ENCODE data around the gene TCL1B. TPM values are rescaled to one million over a fixed set of nuclear protein-coding genes. Genes with fewer than 3 reads are reported as not detected.

TCL1B gene
- total and polyA plus RNA-seq, 2 of the 13 experiments (the other 11 are each of a cell fraction or from before 2014, with no cell fraction given): not detected

DNA sequence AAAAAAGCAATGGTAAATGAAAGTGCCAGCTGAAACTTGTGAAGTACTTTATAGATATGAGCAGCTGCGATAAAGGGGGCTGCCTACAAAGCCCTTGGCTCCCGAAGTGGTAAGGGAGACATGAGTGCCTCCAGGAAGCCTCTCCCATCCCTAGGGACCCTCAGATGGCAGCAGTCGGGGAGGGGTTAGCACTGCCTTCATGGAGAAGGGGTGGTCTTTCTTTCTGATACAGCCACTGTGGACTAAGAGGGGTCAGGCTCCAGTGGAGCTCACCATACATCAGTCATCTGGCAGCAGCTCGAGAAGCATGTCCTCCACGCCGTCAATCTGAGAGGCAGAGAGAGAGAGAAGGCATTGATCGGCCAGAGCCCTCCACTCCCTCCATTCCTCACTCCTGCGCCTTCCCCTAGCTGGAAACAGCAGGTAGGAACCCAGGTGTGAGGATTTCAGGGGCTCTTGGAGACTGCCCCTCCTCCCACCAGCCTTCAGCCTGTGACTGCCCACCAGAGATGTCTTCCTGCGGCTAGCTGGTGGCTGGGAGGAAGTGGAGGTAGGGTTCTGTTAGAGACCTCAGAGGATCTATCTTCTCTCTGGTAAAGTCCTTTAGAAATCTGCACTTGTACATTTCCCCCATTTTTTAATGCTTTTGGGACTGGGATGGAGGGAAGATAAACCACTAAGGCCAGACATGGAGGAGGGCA lies 25.4 kb downstream of the TCL1B start:
- Histone ChIP-seq H3K27ac (ENCODE audit: extremely low read length, insufficient read depth, low read length) (no peak overlapping the region), H4K20me1 (ENCODE audit: insufficient read depth, low read length) (no peaks in the 10 kb centered on the region), H3K36me3 (replicated peaks in 1 of 2; ENCODE audit: control insufficient read depth in 1 of 2, insufficient read depth in 2 of 2, low read length in 2 of 2) (no peaks in the 10 kb centered on the region), H2AFZ (ENCODE audit: low read length) (no peak overlapping the region), H3K4me1 (ENCODE audit: insufficient read depth, low read length) (no peaks in the 10 kb centered on the region), H3K9me3 (ENCODE audit: low read length) (no peaks in the 10 kb centered on the region), H3K4me2 (ENCODE audit: low read depth, low read length) (no peak overlapping the region), H3K27me3 (ENCODE audit: control insufficient read depth in 1 of 2, insufficient read depth in 2 of 2, low read length in 2 of 2) (peaks cover 9 to 51% of the 10 kb centered on the region in 2 experiments), H3K9ac (ENCODE audit: insufficient read depth, low read depth, low read length) (no peak overlapping the region), H3K4me3 (replicated peaks in 1 of 3; ENCODE audit: insufficient read depth in 1 of 3, low read depth in 2 of 3, low read length in 3 of 3) (no peak overlapping the region), H3K79me2 (ENCODE audit: insufficient read depth, low read length) (no peaks in the 10 kb centered on the region)
- 45% methylated on average over 4 of the region's 9 CpGs for WGBS (ENCODE audit: low lambda C conversion rate)
- intact Hi-C loops (cut with micrococcal nuclease; ENCODE audit: unreplicated experiment) (no loop called here), in situ Hi-C loops (cut with HindIII; ENCODE audit: extremely low pct_ligation_motif_present, low pct_unique_long_range_greater_than_20kb) (no loop called here)
- FAIRE-seq (no peak), DNase-seq (ENCODE audit: low spot score) (no peak), ATAC-seq (no peak)
- TF ChIP-seq ZNF44 (CRISPR knock-in tag; IDR thresholded peaks at IDR 0.05) (no peak), PAWR (CRISPR knock-in tag; IDR thresholded peaks at IDR 0.05; ENCODE audit: borderline replicate concordance) (no peak), ZNF550 (CRISPR knock-in tag; IDR thresholded peaks at IDR 0.05; ENCODE audit: borderline replicate concordance) (no peak), NCOR1 (IDR thresholded peaks at IDR 0.05; ENCODE audit: borderline replicate concordance, low read length) (no peak), RARA (CRISPR knock-in tag; IDR thresholded peaks at IDR 0.05) (no peak), ZFP90 (CRISPR knock-in tag; IDR thresholded peaks at IDR 0.05; ENCODE audit: borderline replicate concordance) (no peak), ATM (IDR thresholded peaks at IDR 0.05; ENCODE audit: borderline replicate concordance) (no peak), NKX3-1 (CRISPR knock-in tag; IDR thresholded peaks at IDR 0.05) (no peak), U2AF1 (optimal IDR thresholded peaks at IDR 0.05; ENCODE audit: low read depth, low read length) (no peak)
- TF ChIP-seq, protein P1, sequence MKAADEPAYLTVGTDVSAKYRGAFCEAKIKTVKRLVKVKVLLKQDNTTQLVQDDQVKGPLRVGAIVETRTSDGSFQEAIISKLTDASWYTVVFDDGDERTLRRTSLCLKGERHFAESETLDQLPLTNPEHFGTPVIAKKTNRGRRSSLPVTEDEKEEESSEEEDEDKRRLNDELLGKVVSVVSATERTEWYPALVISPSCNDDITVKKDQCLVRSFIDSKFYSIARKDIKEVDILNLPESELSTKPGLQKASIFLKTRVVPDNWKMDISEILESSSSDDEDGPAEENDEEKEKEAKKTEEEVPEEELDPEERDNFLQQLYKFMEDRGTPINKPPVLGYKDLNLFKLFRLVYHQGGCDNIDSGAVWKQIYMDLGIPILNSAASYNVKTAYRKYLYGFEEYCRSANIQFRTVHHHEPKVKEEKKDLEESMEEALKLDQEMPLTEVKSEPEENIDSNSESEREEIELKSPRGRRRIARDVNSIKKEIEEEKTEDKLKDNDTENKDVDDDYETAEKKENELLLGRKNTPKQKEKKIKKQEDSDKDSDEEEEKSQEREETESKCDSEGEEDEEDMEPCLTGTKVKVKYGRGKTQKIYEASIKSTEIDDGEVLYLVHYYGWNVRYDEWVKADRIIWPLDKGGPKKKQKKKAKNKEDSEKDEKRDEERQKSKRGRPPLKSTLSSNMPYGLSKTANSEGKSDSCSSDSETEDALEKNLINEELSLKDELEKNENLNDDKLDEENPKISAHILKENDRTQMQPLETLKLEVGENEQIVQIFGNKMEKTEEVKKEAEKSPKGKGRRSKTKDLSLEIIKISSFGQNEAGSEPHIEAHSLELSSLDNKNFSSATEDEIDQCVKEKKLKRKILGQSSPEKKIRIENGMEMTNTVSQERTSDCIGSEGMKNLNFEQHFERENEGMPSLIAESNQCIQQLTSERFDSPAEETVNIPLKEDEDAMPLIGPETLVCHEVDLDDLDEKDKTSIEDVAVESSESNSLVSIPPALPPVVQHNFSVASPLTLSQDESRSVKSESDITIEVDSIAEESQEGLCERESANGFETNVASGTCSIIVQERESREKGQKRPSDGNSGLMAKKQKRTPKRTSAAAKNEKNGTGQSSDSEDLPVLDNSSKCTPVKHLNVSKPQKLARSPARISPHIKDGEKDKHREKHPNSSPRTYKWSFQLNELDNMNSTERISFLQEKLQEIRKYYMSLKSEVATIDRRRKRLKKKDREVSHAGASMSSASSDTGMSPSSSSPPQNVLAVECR (CRISPR knock-in tag; IDR thresholded peaks at IDR 0.05; ENCODE audit: borderline replicate concordance): no peak
- TF ChIP-seq, protein P2, sequence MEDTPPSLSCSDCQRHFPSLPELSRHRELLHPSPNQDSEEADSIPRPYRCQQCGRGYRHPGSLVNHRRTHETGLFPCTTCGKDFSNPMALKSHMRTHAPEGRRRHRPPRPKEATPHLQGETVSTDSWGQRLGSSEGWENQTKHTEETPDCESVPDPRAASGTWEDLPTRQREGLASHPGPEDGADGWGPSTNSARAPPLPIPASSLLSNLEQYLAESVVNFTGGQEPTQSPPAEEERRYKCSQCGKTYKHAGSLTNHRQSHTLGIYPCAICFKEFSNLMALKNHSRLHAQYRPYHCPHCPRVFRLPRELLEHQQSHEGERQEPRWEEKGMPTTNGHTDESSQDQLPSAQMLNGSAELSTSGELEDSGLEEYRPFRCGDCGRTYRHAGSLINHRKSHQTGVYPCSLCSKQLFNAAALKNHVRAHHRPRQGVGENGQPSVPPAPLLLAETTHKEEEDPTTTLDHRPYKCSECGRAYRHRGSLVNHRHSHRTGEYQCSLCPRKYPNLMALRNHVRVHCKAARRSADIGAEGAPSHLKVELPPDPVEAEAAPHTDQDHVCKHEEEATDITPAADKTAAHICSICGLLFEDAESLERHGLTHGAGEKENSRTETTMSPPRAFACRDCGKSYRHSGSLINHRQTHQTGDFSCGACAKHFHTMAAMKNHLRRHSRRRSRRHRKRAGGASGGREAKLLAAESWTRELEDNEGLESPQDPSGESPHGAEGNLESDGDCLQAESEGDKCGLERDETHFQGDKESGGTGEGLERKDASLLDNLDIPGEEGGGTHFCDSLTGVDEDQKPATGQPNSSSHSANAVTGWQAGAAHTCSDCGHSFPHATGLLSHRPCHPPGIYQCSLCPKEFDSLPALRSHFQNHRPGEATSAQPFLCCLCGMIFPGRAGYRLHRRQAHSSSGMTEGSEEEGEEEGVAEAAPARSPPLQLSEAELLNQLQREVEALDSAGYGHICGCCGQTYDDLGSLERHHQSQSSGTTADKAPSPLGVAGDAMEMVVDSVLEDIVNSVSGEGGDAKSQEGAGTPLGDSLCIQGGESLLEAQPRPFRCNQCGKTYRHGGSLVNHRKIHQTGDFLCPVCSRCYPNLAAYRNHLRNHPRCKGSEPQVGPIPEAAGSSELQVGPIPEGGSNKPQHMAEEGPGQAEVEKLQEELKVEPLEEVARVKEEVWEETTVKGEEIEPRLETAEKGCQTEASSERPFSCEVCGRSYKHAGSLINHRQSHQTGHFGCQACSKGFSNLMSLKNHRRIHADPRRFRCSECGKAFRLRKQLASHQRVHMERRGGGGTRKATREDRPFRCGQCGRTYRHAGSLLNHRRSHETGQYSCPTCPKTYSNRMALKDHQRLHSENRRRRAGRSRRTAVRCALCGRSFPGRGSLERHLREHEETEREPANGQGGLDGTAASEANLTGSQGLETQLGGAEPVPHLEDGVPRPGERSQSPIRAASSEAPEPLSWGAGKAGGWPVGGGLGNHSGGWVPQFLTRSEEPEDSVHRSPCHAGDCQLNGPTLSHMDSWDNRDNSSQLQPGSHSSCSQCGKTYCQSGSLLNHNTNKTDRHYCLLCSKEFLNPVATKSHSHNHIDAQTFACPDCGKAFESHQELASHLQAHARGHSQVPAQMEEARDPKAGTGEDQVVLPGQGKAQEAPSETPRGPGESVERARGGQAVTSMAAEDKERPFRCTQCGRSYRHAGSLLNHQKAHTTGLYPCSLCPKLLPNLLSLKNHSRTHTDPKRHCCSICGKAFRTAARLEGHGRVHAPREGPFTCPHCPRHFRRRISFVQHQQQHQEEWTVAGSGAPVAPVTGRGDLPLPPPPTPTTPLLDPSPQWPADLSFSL (CRISPR knock-in tag; IDR thresholded peaks at IDR 0.05): no peak
- POLR2A ChIA-PET: no interaction called here
- no TSS peak for BruUV-seq (replicated peaks)
- CTCF ChIA-PET (ENCODE audit: low intra/inter-chr PET ratio, low total read pairs): no interaction called here
